HTERT RPE-1 (cell line): ENCODE data around the gene MSLN.

Experiments used
- in situ Hi-C: fragments of 300-500 bp; cut with MboI; formaldehyde crosslinking; loops from 4 replicates; pipeline ENCODE4 v1.14.3; 2020; ENCODE audit warnings: low sequenced_read_pairs

Gene MSLN

GRCh38 chr16:788399-789126 lies 28.0 kb downstream of the MSLN start, which contains the start of gene CHTF18:
TSS of gene CHTF18 (plus strand) at chr16:788620. CDS start at chr16:788685, 65 bp downstream.
- in situ Hi-C loops: no loop called here

- in situ Hi-C loops: no loop called here
Observed at GRCh38 chr16:789191-789850, 28.8 kb downstream of the MSLN start.

- in situ Hi-C loops: no loop called here
Observed at GRCh38 chr16:790086-790485, 29.6 kb downstream of the MSLN start.

- in situ Hi-C loops: no loop called here
Observed at GRCh38 chr16:791131-791530, 30.6 kb downstream of the MSLN start.

- in situ Hi-C loops: no loop called here
Observed at GRCh38 chr16:792221-792995, 31.9 kb downstream of the MSLN start.

- in situ Hi-C loops: no loop called here
Observed at GRCh38 chr16:793414-793813, 32.9 kb downstream of the MSLN start.

- in situ Hi-C loops: no loop called here
Observed at GRCh38 chr16:794091-794822, 33.7 kb downstream of the MSLN start.

- in situ Hi-C loops: no loop called here
Observed at GRCh38 chr16:794853-795466, 34.4 kb downstream of the MSLN start.

GRCh38 chr16:795580-796229 lies 35.2 kb downstream of the MSLN start:
- in situ Hi-C loops: no loop called here

- in situ Hi-C loops: no loop called here
Observed at GRCh38 chr16:796296-797119, 36.0 kb downstream of the MSLN start.

GRCh38 chr16:797120-797420 lies 36.5 kb downstream of the MSLN start:
- in situ Hi-C loops: no loop called here

GRCh38 chr16:797686-798085 lies 37.2 kb downstream of the MSLN start:
- in situ Hi-C loops: no loop called here

GRCh38 chr16:798666-799065 lies 38.1 kb downstream of the MSLN start:
- in situ Hi-C loops: no loop called here

GRCh38 chr16:799111-799947 lies 38.8 kb downstream of the MSLN start:
- in situ Hi-C loops: no loop called here

GRCh38 chr16:799948-800833 lies 39.7 kb downstream of the MSLN start, which contains the start of gene GNG13:
TSS of gene GNG13 (minus strand) at chr16:800734. CDS start at chr16:799077, 1,657 bp downstream.
- in situ Hi-C loops: no loop called here

- in situ Hi-C loops: no loop called here
Observed at GRCh38 chr16:800834-801511, 40.4 kb downstream of the MSLN start.
